IMR-90 (cell line): ENCODE results near the gene NMT1.

Experiments
- BHLHE40 ChIP-seq: fragments of 150-350 bp; IDR thresholded peaks from 2 replicates; pipeline ENCODE4 v1.6.1; 2016; ENCODE audit warnings: mild to moderate bottlenecking, low read depth, low read length
- CEBPB ChIP-seq: IDR thresholded peaks from 2 replicates; pipeline ENCODE4 v1.6.1; 2012; ENCODE audit warnings: low read depth, low read length, improper control_type of control experiment
- FOS ChIP-seq: fragments of 150-350 bp; IDR thresholded peaks from 2 replicates; pipeline ENCODE4 v1.6.1; 2016; ENCODE audit warnings: low read depth, low read length
- MAFK ChIP-seq: IDR thresholded peaks from 2 replicates; pipeline ENCODE4 v1.6.1; 2012; ENCODE audit warnings: low read depth, low read length, improper control_type of control experiment
- MXI1 ChIP-seq: IDR thresholded peaks from 2 replicates; pipeline ENCODE4 v1.6.1; 2012; ENCODE audit warnings: low read depth, mild to moderate bottlenecking, low read length, moderate library complexity, borderline replicate concordance
- POLR2A ChIP-seq: IDR thresholded peaks from 2 replicates; pipeline ENCODE4 v1.6.1; 2012; ENCODE audit warnings: mild to moderate bottlenecking, low read depth, low read length
- RAD21 ChIP-seq: IDR thresholded peaks from 2 replicates; pipeline ENCODE4 v1.6.1; 2012; ENCODE audit warnings: low read length, improper control_type of control experiment
- RCOR1 ChIP-seq: IDR thresholded peaks from 2 replicates; pipeline ENCODE4 v1.6.1; 2012; ENCODE audit warnings: mild to moderate bottlenecking, low read length, improper control_type of control experiment; ENCODE audit not compliant: insufficient replicate concordance
- RFX5 ChIP-seq: IDR thresholded peaks from 2 replicates; pipeline ENCODE4 v1.8.0; 2012; ENCODE audit warnings: low read depth, mild to moderate bottlenecking, low read length, moderate library complexity
- SMC3 ChIP-seq: fragments of 150-350 bp; IDR thresholded peaks from 2 replicates; pipeline ENCODE4 v1.6.1; 2016; ENCODE audit warnings: low read depth, mild to moderate bottlenecking, antibody characterized with exemption, low read length, moderate library complexity
- TF ChIP-seq, protein P1 (sequence below): conservative IDR thresholded peaks from 2 replicates; pipeline ENCODE4 v1.5.1; 2012; ENCODE audit warnings: mild to moderate bottlenecking, low read depth, low read length, improper control_type of control experiment
- TF ChIP-seq, protein P2 (sequence below): fragments of 150-350 bp; IDR thresholded peaks from 2 replicates; pipeline ENCODE4 v1.6.1; 2017; ENCODE audit warnings: mild to moderate bottlenecking, antibody characterized with exemption, low read length, low read depth
- TF ChIP-seq, protein P3 (sequence below): fragments of 150-350 bp; IDR thresholded peaks from 2 replicates; pipeline ENCODE4 v1.6.1; 2016; ENCODE audit warnings: low read depth, mild to moderate bottlenecking, low read length, moderate library complexity, borderline replicate concordance

DNA sequence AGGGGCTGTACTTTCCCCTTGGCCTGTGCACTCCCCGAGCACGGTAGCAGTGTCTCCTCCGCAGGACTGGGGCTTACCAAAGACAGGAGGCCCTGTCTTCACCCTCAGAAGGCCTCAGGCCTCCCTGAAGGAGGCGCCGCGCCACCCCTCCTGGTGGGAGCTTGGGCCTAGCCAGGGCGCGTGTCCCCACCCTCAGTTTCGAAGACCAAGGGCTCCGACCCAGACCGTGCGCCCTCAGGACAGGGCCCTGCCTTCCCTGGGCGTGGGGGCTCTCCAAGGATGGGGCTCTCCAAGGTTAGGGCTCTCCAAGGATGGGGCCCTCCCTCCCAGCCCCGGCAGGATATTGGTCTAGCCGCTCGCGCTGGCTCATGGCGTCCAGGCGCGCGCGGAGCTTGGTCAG is 59.4 kb downstream of the NMT1 start:
- TF ChIP-seq, protein P1, sequence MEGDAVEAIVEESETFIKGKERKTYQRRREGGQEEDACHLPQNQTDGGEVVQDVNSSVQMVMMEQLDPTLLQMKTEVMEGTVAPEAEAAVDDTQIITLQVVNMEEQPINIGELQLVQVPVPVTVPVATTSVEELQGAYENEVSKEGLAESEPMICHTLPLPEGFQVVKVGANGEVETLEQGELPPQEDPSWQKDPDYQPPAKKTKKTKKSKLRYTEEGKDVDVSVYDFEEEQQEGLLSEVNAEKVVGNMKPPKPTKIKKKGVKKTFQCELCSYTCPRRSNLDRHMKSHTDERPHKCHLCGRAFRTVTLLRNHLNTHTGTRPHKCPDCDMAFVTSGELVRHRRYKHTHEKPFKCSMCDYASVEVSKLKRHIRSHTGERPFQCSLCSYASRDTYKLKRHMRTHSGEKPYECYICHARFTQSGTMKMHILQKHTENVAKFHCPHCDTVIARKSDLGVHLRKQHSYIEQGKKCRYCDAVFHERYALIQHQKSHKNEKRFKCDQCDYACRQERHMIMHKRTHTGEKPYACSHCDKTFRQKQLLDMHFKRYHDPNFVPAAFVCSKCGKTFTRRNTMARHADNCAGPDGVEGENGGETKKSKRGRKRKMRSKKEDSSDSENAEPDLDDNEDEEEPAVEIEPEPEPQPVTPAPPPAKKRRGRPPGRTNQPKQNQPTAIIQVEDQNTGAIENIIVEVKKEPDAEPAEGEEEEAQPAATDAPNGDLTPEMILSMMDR: no peak
- TF ChIP-seq CEBPB (no peak), MXI1 (no peak), MAFK (no peak), RFX5 (no peak), FOS (no peak), SMC3 (no peak), POLR2A (no peak), RAD21 (no peak), BHLHE40 (no peak), RCOR1 (no peak)
- TF ChIP-seq, protein P2, sequence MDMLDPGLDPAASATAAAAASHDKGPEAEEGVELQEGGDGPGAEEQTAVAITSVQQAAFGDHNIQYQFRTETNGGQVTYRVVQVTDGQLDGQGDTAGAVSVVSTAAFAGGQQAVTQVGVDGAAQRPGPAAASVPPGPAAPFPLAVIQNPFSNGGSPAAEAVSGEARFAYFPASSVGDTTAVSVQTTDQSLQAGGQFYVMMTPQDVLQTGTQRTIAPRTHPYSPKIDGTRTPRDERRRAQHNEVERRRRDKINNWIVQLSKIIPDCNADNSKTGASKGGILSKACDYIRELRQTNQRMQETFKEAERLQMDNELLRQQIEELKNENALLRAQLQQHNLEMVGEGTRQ: no peak
- TF ChIP-seq, protein P3, sequence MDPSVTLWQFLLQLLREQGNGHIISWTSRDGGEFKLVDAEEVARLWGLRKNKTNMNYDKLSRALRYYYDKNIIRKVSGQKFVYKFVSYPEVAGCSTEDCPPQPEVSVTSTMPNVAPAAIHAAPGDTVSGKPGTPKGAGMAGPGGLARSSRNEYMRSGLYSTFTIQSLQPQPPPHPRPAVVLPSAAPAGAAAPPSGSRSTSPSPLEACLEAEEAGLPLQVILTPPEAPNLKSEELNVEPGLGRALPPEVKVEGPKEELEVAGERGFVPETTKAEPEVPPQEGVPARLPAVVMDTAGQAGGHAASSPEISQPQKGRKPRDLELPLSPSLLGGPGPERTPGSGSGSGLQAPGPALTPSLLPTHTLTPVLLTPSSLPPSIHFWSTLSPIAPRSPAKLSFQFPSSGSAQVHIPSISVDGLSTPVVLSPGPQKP: no peak
